Activated T-cell treated with anti-CD3 and anti-CD28 coated beads, Interleukin-2, amount 50 U/mL, for 72 hours (primary cell): ENCODE results near the gene ATP23. TPM values are rescaled to one million over a fixed set of nuclear protein-coding genes. Genes with fewer than 3 reads are reported as not detected.

Experiments used
- ATAC-seq, 2 donors: fragments of 150-1000 bp; cut with Tn5 transposase; replicated peaks in 1 of 2; 2 replicates each; pipeline ENCODE4 v1.10.0; 2021; ENCODE audit warnings: moderate library complexity in 2 of 2, mild to moderate bottlenecking in 1 of 2
- DNase-seq, 2 donors: peaks; one replicate each; pipeline ENCODE4 v3.0.0; 2021 to 2022; ENCODE audit warnings: mixed read lengths in 1 of 2
- H3K27ac Mint-ChIP-seq: one replicate; pipeline ENCODE4 v1.8.0; 2022; ENCODE audit warnings: mild to moderate bottlenecking, moderate library complexity, mixed read lengths
- H3K27me3 Mint-ChIP-seq: one replicate; pipeline ENCODE4 v1.8.0; 2022; ENCODE audit warnings: low read depth, mixed read lengths
- H3K36me3 Mint-ChIP-seq, 2 donors: one replicate each; pipeline ENCODE4 v1.8.0; 2022; ENCODE audit warnings: mixed read lengths in 2 of 2, mild to moderate bottlenecking in 1 of 2; ENCODE audit not compliant: insufficient read depth in 2 of 2
- H3K4me1 Mint-ChIP-seq: one replicate; pipeline ENCODE4 v1.8.0; 2022; ENCODE audit warnings: low read depth, mixed read lengths
- H3K4me3 Mint-ChIP-seq, 2 donors: one replicate each; pipeline ENCODE4 v1.8.0; 2022; ENCODE audit warnings: mild to moderate bottlenecking in 2 of 2, mixed read lengths in 2 of 2, moderate library complexity in 2 of 2
- H3K9me3 Mint-ChIP-seq, 2 donors: one replicate each; pipeline ENCODE4 v1.8.0; 2022; ENCODE audit warnings: mixed read lengths in 2 of 2
- total RNA-seq, 2 donors: library from RNA; stranded (reverse); gene quantifications; one replicate each; pipeline ENCODE4 v1.2.3, GENCODE V29; 2022

ATP23 gene
- total RNA-seq, 2 donors from 2014 or later, result 23.5 to 26.3 TPM

- DNase-seq (no peak), ATAC-seq (no peak)
- Mint-ChIP-seq H3K4me1 (peaks cover 29% of the 10 kb centered on the region), H3K27me3 (no peaks in the 10 kb centered on the region), H3K27ac (peak overlapping the region; percentile 97), H3K9me3 (peaks cover 0 to 2% of the 10 kb centered on the region in 2 donors), H3K36me3 (peaks cover 6 to 7% of the 10 kb centered on the region in 2 donors), H3K4me3 (peak overlapping the region; percentile 93 to 94)
Measured at GRCh38 chr12:57935331-57935730, 6.0 kb upstream of the ATP23 start.

GRCh38 chr12:57935839-57936512, 5.4 kb upstream of the ATP23 start:
- peak; percentile 90 to 93 for DNase-seq
- peak; percentile 97 for ATAC-seq
- Mint-ChIP-seq H3K9me3 (peaks cover 0 to 2% of the 10 kb centered on the region in 2 donors), H3K4me3 (peak overlapping the region; percentile 93 to 94), H3K27me3 (no peaks in the 10 kb centered on the region), H3K27ac (peak overlapping the region; percentile 97), H3K36me3 (peaks cover 6 to 7% of the 10 kb centered on the region in 2 donors), H3K4me1 (peaks cover 35% of the 10 kb centered on the region)

- no peaks in the 10 kb centered on the region for H3K27me3 Mint-ChIP-seq
- H3K9me3 Mint-ChIP-seq, result peaks cover 0 to 2% of the 10 kb centered on the region in 2 donors
- no peak for ATAC-seq
- peaks cover 38% of the 10 kb centered on the region for H3K4me1 Mint-ChIP-seq
- peak overlapping the region; percentile 87 for H3K27ac Mint-ChIP-seq
- peaks cover 6 to 7% of the 10 kb centered on the region in 2 donors for H3K36me3 Mint-ChIP-seq
- peak overlapping the region; percentile 68 to 93 for H3K4me3 Mint-ChIP-seq
- DNase-seq, result no peak
Measured at GRCh38 chr12:57936513-57936883, 4.9 kb upstream of the ATP23 start.

- H3K4me3 Mint-ChIP-seq, result no peak overlapping the region
- no peak for ATAC-seq
- H3K4me1 Mint-ChIP-seq, result peaks cover 57% of the 10 kb centered on the region
- H3K36me3 Mint-ChIP-seq, result peaks cover 2 to 5% of the 10 kb centered on the region in 2 donors
- no peaks in the 10 kb centered on the region for H3K27me3 Mint-ChIP-seq
- DNase-seq, result no peak
- H3K27ac Mint-ChIP-seq, result peak overlapping the region; percentile 29
- H3K9me3 Mint-ChIP-seq, result no peaks in the 10 kb centered on the region
Measured at GRCh38 chr12:57939291-57939690, 2.1 kb upstream of the ATP23 start.

GRCh38 chr12:57940052-57940914, 1.1 kb upstream of the ATP23 start:
- Mint-ChIP-seq H3K36me3 (peaks cover 0 to 3% of the 10 kb centered on the region in 2 donors), H3K4me1 (peaks cover 53% of the 10 kb centered on the region), H3K9me3 (no peaks in the 10 kb centered on the region), H3K27me3 (no peaks in the 10 kb centered on the region), H3K27ac (peak overlapping the region; percentile 86), H3K4me3 (peak overlapping the region; percentile 91 to 96)
- no peak for ATAC-seq
- DNase-seq, result peak in 1 of 2 donors; percentile 12

- peaks cover 47% of the 10 kb centered on the region for H3K4me1 Mint-ChIP-seq
- ATAC-seq, result peak in 1 of 2 donors; percentile 0
- H3K9me3 Mint-ChIP-seq, result no peaks in the 10 kb centered on the region
- no peaks in the 10 kb centered on the region for H3K27me3 Mint-ChIP-seq
- peaks cover 0 to 1% of the 10 kb centered on the region in 2 donors for H3K36me3 Mint-ChIP-seq
- peak overlapping the region; percentile 86 for H3K27ac Mint-ChIP-seq
- no peak for DNase-seq
- H3K4me3 Mint-ChIP-seq, result peak overlapping the region; percentile 91 to 96
Measured at GRCh38 chr12:57940915-57941164, 527 bp upstream of the ATP23 start.

GRCh38 chr12:57943438-57944080, 2.2 kb downstream of the ATP23 start:
- H3K4me3 Mint-ChIP-seq, result no peak overlapping the region
- no peaks in the 10 kb centered on the region for H3K36me3 Mint-ChIP-seq
- H3K27me3 Mint-ChIP-seq, result no peaks in the 10 kb centered on the region
- H3K9me3 Mint-ChIP-seq, result no peaks in the 10 kb centered on the region
- ATAC-seq (no peak), DNase-seq (no peak)
- peaks cover 38% of the 10 kb centered on the region for H3K4me1 Mint-ChIP-seq
- no peak overlapping the region for H3K27ac Mint-ChIP-seq

GRCh38 chr12:57944313-57945023, 3.1 kb downstream of the ATP23 start:
- Mint-ChIP-seq H3K4me3 (peak overlapping the region in 1 of 2 donors; percentile 29), H3K4me1 (peaks cover 38% of the 10 kb centered on the region), H3K9me3 (no peaks in the 10 kb centered on the region), H3K27me3 (no peaks in the 10 kb centered on the region), H3K27ac (no peak overlapping the region), H3K36me3 (no peaks in the 10 kb centered on the region)
- no peak for DNase-seq
- ATAC-seq, result no peak

GRCh38 chr12:57952766-57953165, 11.4 kb downstream of the ATP23 start:
- Mint-ChIP-seq H3K36me3 (peaks cover 9 to 20% of the 10 kb centered on the region in 2 donors), H3K4me3 (no peak overlapping the region), H3K27me3 (no peaks in the 10 kb centered on the region), H3K9me3 (no peaks in the 10 kb centered on the region), H3K27ac (no peak overlapping the region), H3K4me1 (peaks cover 6% of the 10 kb centered on the region)
- no peak for ATAC-seq
- no peak for DNase-seq

- Mint-ChIP-seq H3K27me3 (no peaks in the 10 kb centered on the region), H3K36me3 (peaks cover 22 to 26% of the 10 kb centered on the region in 2 donors), H3K4me3 (no peak overlapping the region), H3K9me3 (peaks cover under 1 to 4% of the 10 kb centered on the region in 2 donors), H3K4me1 (peaks cover 6% of the 10 kb centered on the region), H3K27ac (no peak overlapping the region)
- ATAC-seq (peak in 1 of 2 donors; percentile 43), DNase-seq (no peak)
Measured at GRCh38 chr12:57954768-57955167, 13.4 kb downstream of the ATP23 start.

GRCh38 chr12:57958061-57958657, 16.8 kb downstream of the ATP23 start:
- no peaks in the 10 kb centered on the region for H3K27me3 Mint-ChIP-seq
- no peak overlapping the region for H3K27ac Mint-ChIP-seq
- DNase-seq (no peak), ATAC-seq (no peak)
- peaks cover 25 to 30% of the 10 kb centered on the region in 2 donors for H3K36me3 Mint-ChIP-seq
- peaks cover 6% of the 10 kb centered on the region for H3K4me1 Mint-ChIP-seq
- H3K4me3 Mint-ChIP-seq, result no peak overlapping the region
- peaks cover 20 to 21% of the 10 kb centered on the region in 2 donors for H3K9me3 Mint-ChIP-seq

- ATAC-seq (no peak), DNase-seq (no peak)
- no peak overlapping the region for H3K27ac Mint-ChIP-seq
- peaks cover 6 to 8% of the 10 kb centered on the region in 2 donors for H3K36me3 Mint-ChIP-seq
- no peak overlapping the region for H3K4me3 Mint-ChIP-seq
- no peaks in the 10 kb centered on the region for H3K27me3 Mint-ChIP-seq
- H3K4me1 Mint-ChIP-seq, result no peaks in the 10 kb centered on the region
- H3K9me3 Mint-ChIP-seq, result peaks cover 22 to 27% of the 10 kb centered on the region in 2 donors
Measured at GRCh38 chr12:57964421-57964820, 23.1 kb downstream of the ATP23 start.
